HepG2 (cell line): ENCODE measurements around the gene ALDH3A2. TPM values are rescaled to one million over a fixed set of nuclear protein-coding genes. Genes with fewer than 3 reads are reported as not detected.

Experiments used
- ARID2 ChIP-seq: sonication (generic); formaldehyde crosslinking; IDR thresholded peaks from 2 replicates; pipeline ENCODE4 v1.8.1; 2022; ENCODE audit warnings: mild to moderate bottlenecking, missing genetic modification reagents, borderline replicate concordance
- GATAD1 ChIP-seq: IDR thresholded peaks from 2 replicates; pipeline ENCODE4 v1.6.1; 2016; ENCODE audit warnings: missing genetic modification reagents, missing compliant biosample characterization
- KMT2B ChIP-seq: IDR thresholded peaks from 2 replicates; pipeline ENCODE4 v1.6.1; 2016; ENCODE audit warnings: missing genetic modification reagents, missing compliant biosample characterization
- SAP130 ChIP-seq: IDR thresholded peaks from 2 replicates; pipeline ENCODE4 v1.6.1; 2016; ENCODE audit warnings: low read depth
- SATB2 ChIP-seq: sonication (generic); formaldehyde crosslinking; IDR thresholded peaks from 2 replicates; pipeline ENCODE4 v1.5.0; 2020; ENCODE audit warnings: missing genetic modification reagents
- THAP11 ChIP-seq: IDR thresholded peaks from 2 replicates; pipeline ENCODE4 v1.6.1; 2016; ENCODE audit warnings: missing biosample characterization, missing genetic modification reagents
- ZFP36L1 ChIP-seq: sonication (generic); formaldehyde crosslinking; IDR thresholded peaks from 2 replicates; pipeline ENCODE4 v1.8.0; 2022; ENCODE audit warnings: mild to moderate bottlenecking, missing genetic modification reagents, moderate library complexity
- ZFX ChIP-seq: sonication (generic); formaldehyde crosslinking; IDR thresholded peaks from 2 replicates; pipeline ENCODE4 v1.4.0; 2020; ENCODE audit warnings: mild to moderate bottlenecking, low read depth, missing genetic modification reagents, moderate library complexity
- ZNF124 ChIP-seq: sonication (generic); formaldehyde crosslinking; IDR thresholded peaks from 2 replicates; pipeline ENCODE4 v1.4.0; 2020; ENCODE audit warnings: missing genetic modification reagents
- polyA plus RNA-seq, 8 experiments: library from polyadenylated mRNA; depleted of rRNA in 3 of 8; stranded (reverse) in 7 of 8; unstranded in 1 of 8; fragments of >200 nt; fragmentation: Illumina TruSeq in 4 of 8; extraction: Trizol in 4 of 8; gene quantifications; 2 replicates each; pipeline versions ENCODE4 v1.2.1 to v1.2.3, GENCODE V29; 2011 to 2016; ENCODE audit warnings: low read depth in 4 of 8, missing spikeins in 1 of 8, mixed read lengths in 1 of 8; ENCODE audit not compliant: insufficient read depth in 1 of 8
- total RNA-seq, 5 experiments: library from RNA; depleted of rRNA; stranded (reverse); fragments of >200 nt; fragmentation: Illumina TruSeq; extraction: Trizol; gene quantifications; 2 replicates each; pipeline ENCODE4 v1.2.3, GENCODE V29; 2016; ENCODE audit warnings: low read depth in 1 of 5
- TF ChIP-seq, protein P1 (sequence below): sonication (generic); formaldehyde crosslinking; IDR thresholded peaks from 2 replicates; pipeline ENCODE4 v1.4.0; 2020; ENCODE audit warnings: missing genetic modification reagents
- TF ChIP-seq, protein P2 (sequence below): sonication (generic); formaldehyde crosslinking; IDR thresholded peaks from 2 replicates; pipeline ENCODE4 v1.4.0; 2020; ENCODE audit warnings: missing genetic modification reagents
- TF ChIP-seq, protein P3 (sequence below), 2 experiments: sonication (generic) in 1 of 2; formaldehyde crosslinking in 1 of 2; IDR thresholded peaks; 2 replicates each; pipeline versions ENCODE4 v1.4.0 to v1.6.1; 2018 to 2020; ENCODE audit warnings: missing genetic modification reagents in 2 of 2, borderline replicate concordance in 1 of 2, low read depth in 1 of 2, mild to moderate bottlenecking in 1 of 2, missing biosample characterization in 1 of 2
- TF ChIP-seq, protein P4 (sequence below): sonication (generic); formaldehyde crosslinking; IDR thresholded peaks from 2 replicates; pipeline ENCODE4 v1.8.1; 2022; ENCODE audit warnings: mild to moderate bottlenecking, missing genetic modification reagents
- TF ChIP-seq, protein P5 (sequence below): sonication (generic); formaldehyde crosslinking; IDR thresholded peaks from 2 replicates; pipeline ENCODE4 v1.9.0; 2021; ENCODE audit warnings: missing genetic modification reagents, borderline replicate concordance
- TF ChIP-seq, protein P6 (sequence below): sonication (generic); formaldehyde crosslinking; IDR thresholded peaks from 2 replicates; pipeline ENCODE4 v1.4.0; 2020; ENCODE audit warnings: missing genetic modification reagents

ALDH3A2 gene
- total and polyA plus RNA-seq, 2 of the 13 experiments (the other 11 are each of a cell fraction or from before 2014, with no cell fraction given) = 80.8 to 180 TPM

DNA sequence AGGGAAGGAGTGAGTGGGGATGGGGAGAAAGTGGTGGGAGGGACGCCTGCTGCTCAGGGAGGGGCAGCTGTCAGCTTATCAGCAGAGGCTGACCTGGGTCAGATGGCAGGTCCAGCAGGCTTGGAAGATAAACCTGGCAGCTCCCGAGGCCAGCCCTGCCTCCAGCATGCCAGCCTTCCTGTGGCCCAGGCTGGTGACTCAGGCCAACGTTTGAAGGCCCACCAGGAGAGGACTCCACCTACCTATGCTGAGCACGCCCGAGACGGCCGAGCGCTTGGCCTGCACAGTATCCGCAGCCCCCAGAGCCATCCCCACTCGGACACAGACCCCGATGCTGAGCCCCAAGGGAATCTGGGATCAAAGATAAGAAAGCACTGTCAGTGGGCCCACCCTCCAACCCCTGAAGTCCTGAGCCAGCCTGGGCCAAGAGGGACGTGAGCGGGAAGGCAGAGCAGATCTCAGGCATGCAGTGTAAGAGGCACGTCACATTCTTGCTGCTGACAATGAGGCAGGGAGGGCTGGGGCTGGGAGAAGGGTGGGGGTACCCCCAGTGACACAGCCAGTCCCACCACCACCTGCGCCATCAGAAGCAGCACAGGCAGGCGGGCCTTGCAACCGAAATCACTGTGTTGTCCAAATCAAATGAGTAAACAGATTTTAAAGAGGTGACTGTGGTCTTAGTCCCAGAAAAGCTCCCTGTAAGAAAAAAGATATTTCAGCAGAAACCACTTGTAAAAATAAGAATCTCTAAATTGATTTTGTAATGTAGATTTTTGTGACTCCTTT lies 55.5 kb downstream of the ALDH3A2 start (continued):
- TF ChIP-seq SAP130 (CRISPR knock-in tag) (peak; percentile 45), KMT2B (CRISPR knock-in tag) (no peak), ZFX (CRISPR knock-in tag) (peak; percentile 51), THAP11 (CRISPR knock-in tag) (0 out of 2 replicates have a peak, but pooled peaks have one; percentile 23), GATAD1 (CRISPR knock-in tag) (no peak), ZNF124 (CRISPR knock-in tag) (no peak), SATB2 (CRISPR knock-in tag) (no peak), ZFP36L1 (CRISPR knock-in tag) (no peak), ARID2 (CRISPR knock-in tag) (no peak)
- TF ChIP-seq, protein P1, sequence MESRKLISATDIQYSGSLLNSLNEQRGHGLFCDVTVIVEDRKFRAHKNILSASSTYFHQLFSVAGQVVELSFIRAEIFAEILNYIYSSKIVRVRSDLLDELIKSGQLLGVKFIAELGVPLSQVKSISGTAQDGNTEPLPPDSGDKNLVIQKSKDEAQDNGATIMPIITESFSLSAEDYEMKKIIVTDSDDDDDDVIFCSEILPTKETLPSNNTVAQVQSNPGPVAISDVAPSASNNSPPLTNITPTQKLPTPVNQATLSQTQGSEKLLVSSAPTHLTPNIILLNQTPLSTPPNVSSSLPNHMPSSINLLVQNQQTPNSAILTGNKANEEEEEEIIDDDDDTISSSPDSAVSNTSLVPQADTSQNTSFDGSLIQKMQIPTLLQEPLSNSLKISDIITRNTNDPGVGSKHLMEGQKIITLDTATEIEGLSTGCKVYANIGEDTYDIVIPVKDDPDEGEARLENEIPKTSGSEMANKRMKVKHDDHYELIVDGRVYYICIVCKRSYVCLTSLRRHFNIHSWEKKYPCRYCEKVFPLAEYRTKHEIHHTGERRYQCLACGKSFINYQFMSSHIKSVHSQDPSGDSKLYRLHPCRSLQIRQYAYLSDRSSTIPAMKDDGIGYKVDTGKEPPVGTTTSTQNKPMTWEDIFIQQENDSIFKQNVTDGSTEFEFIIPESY (CRISPR knock-in tag) = no peak
- TF ChIP-seq, protein P2, sequence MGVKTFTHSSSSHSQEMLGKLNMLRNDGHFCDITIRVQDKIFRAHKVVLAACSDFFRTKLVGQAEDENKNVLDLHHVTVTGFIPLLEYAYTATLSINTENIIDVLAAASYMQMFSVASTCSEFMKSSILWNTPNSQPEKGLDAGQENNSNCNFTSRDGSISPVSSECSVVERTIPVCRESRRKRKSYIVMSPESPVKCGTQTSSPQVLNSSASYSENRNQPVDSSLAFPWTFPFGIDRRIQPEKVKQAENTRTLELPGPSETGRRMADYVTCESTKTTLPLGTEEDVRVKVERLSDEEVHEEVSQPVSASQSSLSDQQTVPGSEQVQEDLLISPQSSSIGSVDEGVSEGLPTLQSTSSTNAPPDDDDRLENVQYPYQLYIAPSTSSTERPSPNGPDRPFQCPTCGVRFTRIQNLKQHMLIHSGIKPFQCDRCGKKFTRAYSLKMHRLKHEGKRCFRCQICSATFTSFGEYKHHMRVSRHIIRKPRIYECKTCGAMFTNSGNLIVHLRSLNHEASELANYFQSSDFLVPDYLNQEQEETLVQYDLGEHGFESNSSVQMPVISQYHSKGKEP (CRISPR knock-in tag) = no peak
- TF ChIP-seq, protein P3, sequence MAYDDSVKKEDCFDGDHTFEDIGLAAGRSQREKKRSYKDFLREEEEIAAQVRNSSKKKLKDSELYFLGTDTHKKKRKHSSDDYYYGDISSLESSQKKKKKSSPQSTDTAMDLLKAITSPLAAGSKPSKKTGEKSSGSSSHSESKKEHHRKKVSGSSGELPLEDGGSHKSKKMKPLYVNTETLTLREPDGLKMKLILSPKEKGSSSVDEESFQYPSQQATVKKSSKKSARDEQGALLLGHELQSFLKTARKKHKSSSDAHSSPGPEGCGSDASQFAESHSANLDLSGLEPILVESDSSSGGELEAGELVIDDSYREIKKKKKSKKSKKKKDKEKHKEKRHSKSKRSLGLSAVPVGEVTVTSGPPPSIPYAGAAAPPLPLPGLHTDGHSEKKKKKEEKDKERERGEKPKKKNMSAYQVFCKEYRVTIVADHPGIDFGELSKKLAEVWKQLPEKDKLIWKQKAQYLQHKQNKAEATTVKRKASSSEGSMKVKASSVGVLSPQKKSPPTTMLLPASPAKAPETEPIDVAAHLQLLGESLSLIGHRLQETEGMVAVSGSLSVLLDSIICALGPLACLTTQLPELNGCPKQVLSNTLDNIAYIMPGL (CRISPR knock-in tag; IDR thresholded peaks at IDR 0.05; ENCODE audit: borderline replicate concordance in 1 of 2, low read depth in 1 of 2) = peak in 1 of 2 experiments; percentile 56; a peak in 1 of 4 replicates
- TF ChIP-seq, protein P4, sequence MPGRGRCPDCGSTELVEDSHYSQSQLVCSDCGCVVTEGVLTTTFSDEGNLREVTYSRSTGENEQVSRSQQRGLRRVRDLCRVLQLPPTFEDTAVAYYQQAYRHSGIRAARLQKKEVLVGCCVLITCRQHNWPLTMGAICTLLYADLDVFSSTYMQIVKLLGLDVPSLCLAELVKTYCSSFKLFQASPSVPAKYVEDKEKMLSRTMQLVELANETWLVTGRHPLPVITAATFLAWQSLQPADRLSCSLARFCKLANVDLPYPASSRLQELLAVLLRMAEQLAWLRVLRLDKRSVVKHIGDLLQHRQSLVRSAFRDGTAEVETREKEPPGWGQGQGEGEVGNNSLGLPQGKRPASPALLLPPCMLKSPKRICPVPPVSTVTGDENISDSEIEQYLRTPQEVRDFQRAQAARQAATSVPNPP (CRISPR knock-in tag) = no peak
- TF ChIP-seq, protein P5, sequence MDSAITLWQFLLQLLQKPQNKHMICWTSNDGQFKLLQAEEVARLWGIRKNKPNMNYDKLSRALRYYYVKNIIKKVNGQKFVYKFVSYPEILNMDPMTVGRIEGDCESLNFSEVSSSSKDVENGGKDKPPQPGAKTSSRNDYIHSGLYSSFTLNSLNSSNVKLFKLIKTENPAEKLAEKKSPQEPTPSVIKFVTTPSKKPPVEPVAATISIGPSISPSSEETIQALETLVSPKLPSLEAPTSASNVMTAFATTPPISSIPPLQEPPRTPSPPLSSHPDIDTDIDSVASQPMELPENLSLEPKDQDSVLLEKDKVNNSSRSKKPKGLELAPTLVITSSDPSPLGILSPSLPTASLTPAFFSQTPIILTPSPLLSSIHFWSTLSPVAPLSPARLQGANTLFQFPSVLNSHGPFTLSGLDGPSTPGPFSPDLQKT = no peak
- TF ChIP-seq, protein P6, sequence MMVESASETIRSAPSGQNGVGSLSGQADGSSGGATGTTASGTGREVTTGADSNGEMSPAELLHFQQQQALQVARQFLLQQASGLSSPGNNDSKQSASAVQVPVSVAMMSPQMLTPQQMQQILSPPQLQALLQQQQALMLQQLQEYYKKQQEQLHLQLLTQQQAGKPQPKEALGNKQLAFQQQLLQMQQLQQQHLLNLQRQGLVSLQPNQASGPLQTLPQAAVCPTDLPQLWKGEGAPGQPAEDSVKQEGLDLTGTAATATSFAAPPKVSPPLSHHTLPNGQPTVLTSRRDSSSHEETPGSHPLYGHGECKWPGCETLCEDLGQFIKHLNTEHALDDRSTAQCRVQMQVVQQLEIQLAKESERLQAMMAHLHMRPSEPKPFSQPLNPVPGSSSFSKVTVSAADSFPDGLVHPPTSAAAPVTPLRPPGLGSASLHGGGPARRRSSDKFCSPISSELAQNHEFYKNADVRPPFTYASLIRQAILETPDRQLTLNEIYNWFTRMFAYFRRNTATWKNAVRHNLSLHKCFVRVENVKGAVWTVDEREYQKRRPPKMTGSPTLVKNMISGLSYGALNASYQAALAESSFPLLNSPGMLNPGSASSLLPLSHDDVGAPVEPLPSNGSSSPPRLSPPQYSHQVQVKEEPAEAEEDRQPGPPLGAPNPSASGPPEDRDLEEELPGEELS (CRISPR knock-in tag) = 0 out of 2 replicates have a peak, but pooled peaks have one; percentile 33
